ENCODE results near the gene PLD1.
A peak's percentile ranks its signal among the peaks of the same experiment; 100 is the strongest.
"Not testable (repeated sequence)": the region's sequence is repeated elsewhere in the genome, so short reads cannot be mapped to it uniquely, and the experiment has no call there.

PLD1 gene

DNA sequence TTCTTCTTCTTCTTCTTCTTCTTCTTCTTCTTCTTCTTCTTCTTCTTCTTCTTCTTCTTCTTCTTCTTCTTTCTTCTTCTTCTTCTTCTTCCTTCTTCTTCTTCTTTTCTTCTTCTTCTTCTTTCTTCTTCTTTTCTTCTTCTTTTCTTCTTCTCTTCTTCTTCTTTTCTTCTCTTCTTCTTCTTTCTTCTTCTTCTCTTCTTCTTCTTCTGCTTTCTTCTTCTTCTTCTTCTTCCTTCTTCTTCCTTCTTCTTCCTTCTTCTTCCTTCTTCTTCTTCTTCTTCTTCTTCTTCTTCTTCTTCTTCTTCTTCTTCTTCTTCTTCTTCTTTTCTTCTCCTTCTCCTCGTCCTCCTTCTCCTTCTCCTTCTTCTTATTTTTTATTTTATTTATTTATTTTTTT, 247.8 kb downstream of the PLD1 start:
- not testable (repeated sequence) for H3K4me3 Mint-ChIP-seq; H3K9me3 Mint-ChIP-seq; H3K36me3 Mint-ChIP-seq (ENCODE audit: low read depth); H3K27me3 Mint-ChIP-seq
- intact Hi-C loops (cut with micrococcal nuclease): loop anchor here (10.0 kb wide), 2 partner anchors 108 to 178 kb away; no protein-coding TSS in a partner anchor
- Mint-ChIP-seq H3K27ac (peak overlapping the region; percentile 44), H3K4me1 (ENCODE audit: low read depth) (peaks cover 13% of the 10 kb centered on the region)

DNA sequence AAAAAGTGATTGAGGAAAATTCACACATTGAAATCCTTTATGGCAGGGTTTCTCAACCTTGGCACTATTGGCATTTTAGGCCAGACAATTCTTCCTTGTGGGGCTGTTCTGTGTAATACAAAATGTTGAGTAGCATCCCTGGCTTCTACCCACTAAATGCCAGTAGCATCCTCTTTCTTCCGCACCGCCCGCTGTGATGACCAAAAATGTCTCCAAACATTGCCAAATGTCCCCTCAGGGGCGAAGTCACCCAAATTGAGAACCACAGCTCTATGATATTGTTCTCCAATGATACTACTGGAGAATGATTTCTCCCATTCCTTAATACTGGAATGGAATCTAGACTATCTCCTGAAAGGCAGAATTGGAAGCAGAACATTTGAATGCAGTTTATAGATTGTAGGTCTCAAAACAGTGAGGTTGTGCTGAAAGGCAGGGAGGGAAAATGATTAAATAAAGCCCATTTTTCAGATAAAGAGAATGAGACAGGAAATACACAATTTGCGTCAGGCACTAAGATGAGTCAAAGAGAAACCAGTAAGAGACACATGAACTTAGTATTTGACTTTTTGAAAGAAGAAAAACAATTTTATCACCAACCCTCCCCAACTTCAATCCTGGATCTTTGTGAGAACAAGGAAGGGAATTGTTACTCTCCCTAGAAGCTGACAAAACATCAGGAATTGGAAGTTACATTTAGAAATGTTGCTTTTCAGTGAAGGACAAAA, 248.5 kb downstream of the PLD1 start:
- Mint-ChIP-seq H3K9me3 (no peaks in the 10 kb centered on the region), H3K36me3 (ENCODE audit: low read depth) (no peaks in the 10 kb centered on the region), H3K27ac (peak overlapping the region; percentile 44), H3K4me3 (no peak overlapping the region), H3K27me3 (no peaks in the 10 kb centered on the region), H3K4me1 (ENCODE audit: low read depth) (peaks cover 13% of the 10 kb centered on the region)
- intact Hi-C loops (cut with micrococcal nuclease): loop anchor here (10.0 kb wide), 2 partner anchors 107 to 177 kb away; no protein-coding TSS in a partner anchor

- no peak overlapping the region for H3K4me3 Mint-ChIP-seq
- no peaks in the 10 kb centered on the region for H3K36me3 Mint-ChIP-seq (ENCODE audit: low read depth)
- intact Hi-C loops (cut with micrococcal nuclease): no loop called here
- H3K27ac Mint-ChIP-seq: no peak overlapping the region
- peaks cover 8% of the 10 kb centered on the region for H3K4me1 Mint-ChIP-seq (ENCODE audit: low read depth)
- H3K9me3 Mint-ChIP-seq: no peaks in the 10 kb centered on the region
- no peaks in the 10 kb centered on the region for H3K27me3 Mint-ChIP-seq
Measured at GRCh38 chr3:171559586-171559985, 250.7 kb downstream of the PLD1 start.

DNA sequence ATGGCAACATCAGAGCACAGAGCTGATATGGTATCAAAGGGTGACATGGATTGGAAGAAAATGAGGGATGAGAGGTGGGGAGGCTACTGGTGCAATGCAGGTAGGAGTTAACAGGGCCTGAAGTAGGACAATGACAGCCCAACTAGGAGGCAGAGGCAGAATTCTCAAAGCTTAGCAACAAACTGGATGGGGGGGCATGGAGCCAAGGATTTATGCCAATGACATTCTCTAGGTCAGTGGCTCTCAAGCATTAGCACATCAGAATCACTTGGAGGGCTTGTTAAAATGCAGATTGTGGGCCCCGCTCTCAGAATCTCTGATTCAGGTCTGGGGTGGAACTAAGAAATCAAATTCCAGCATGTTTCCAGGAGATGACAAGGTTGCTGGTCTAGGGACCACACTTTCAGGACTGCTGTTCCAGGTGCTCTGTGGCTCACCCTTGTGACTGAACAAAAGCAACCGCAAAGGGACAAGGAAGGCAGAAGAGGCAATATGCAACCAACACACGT, 252.0 kb downstream of the PLD1 start:
- Mint-ChIP-seq H3K36me3 (ENCODE audit: low read depth) (no peaks in the 10 kb centered on the region), H3K27ac (no peak overlapping the region), H3K9me3 (no peaks in the 10 kb centered on the region), H3K4me1 (ENCODE audit: low read depth) (peaks cover 5% of the 10 kb centered on the region), H3K4me3 (no peak overlapping the region), H3K27me3 (no peaks in the 10 kb centered on the region)
- intact Hi-C loops (cut with micrococcal nuclease): no loop called here

GRCh38 chr3:171557173-171557572, 253.1 kb downstream of the PLD1 start:
- peaks cover 5% of the 10 kb centered on the region for H3K4me1 Mint-ChIP-seq (ENCODE audit: low read depth)
- H3K27ac Mint-ChIP-seq: no peak overlapping the region
- H3K4me3 Mint-ChIP-seq: no peak overlapping the region
- no peaks in the 10 kb centered on the region for H3K27me3 Mint-ChIP-seq
- no peaks in the 10 kb centered on the region for H3K36me3 Mint-ChIP-seq (ENCODE audit: low read depth)
- H3K9me3 Mint-ChIP-seq: no peaks in the 10 kb centered on the region
- intact Hi-C loops (cut with micrococcal nuclease): no loop called here

DNA sequence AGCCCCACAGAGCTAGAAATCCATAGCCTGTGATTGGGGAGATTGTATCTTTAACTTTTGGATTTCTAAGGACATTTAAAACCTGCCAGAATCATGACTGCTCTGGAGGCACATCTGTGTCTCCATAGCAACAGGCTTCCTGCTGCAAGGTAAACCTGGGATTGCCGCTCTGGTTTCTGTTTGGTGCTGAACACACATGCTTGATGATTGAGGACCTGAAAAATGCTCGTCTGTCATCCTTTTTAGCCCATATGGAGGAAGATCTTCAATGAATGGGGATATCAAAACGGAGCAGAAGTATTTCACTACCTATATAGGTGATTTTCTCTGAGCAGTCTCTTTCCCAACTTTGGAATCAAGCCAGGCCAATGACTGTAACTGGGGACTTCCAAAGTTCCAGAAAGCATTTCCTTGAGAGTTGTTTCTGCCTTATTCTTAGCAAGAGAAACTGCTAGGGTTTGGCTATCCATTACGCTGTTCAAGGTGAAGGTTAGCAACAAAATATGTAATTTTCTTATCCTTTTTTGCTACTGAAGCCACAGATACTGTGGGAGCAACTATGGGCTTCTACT, 253.6 kb downstream of the PLD1 start:
- H3K9me3 Mint-ChIP-seq: no peaks in the 10 kb centered on the region
- no peak overlapping the region for H3K4me3 Mint-ChIP-seq
- no peak overlapping the region for H3K27ac Mint-ChIP-seq
- no peaks in the 10 kb centered on the region for H3K27me3 Mint-ChIP-seq
- no peaks in the 10 kb centered on the region for H3K36me3 Mint-ChIP-seq (ENCODE audit: low read depth)
- peaks cover 5% of the 10 kb centered on the region for H3K4me1 Mint-ChIP-seq (ENCODE audit: low read depth)
- intact Hi-C loops (cut with micrococcal nuclease): no loop called here

GRCh38 chr3:171556148-171556547, 254.1 kb downstream of the PLD1 start:
- Mint-ChIP-seq H3K27me3 (no peaks in the 10 kb centered on the region), H3K4me3 (no peak overlapping the region), H3K36me3 (ENCODE audit: low read depth) (no peaks in the 10 kb centered on the region), H3K9me3 (no peaks in the 10 kb centered on the region), H3K4me1 (ENCODE audit: low read depth) (peaks cover 5% of the 10 kb centered on the region), H3K27ac (no peak overlapping the region)
- intact Hi-C loops (cut with micrococcal nuclease): no loop called here

DNA sequence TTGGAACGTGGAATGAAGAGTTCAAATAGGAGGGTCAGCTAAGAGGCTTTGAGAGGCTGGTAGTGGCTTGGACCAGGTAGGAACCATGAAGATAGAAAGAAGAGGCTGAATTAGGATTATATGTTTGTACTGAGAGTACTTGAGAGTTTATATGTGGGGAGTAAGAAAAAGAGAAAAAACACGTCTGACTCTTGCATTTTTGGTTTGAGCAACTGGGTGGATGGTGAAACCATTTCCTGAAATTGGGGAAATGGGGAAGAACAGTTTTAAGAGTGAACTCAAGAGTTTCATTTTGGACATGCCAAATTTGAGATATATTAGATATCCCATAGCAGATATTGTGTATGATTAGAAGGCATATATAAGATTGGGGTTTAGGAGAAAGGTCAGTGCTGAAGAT, 257.2 kb downstream of the PLD1 start:
- intact Hi-C loops (cut with micrococcal nuclease): no loop called here
- no peaks in the 10 kb centered on the region for H3K36me3 Mint-ChIP-seq (ENCODE audit: low read depth)
- H3K4me1 Mint-ChIP-seq (ENCODE audit: low read depth): peaks cover 12% of the 10 kb centered on the region
- H3K9me3 Mint-ChIP-seq: no peaks in the 10 kb centered on the region
- no peak overlapping the region for H3K4me3 Mint-ChIP-seq
- H3K27ac Mint-ChIP-seq: no peak overlapping the region
- no peaks in the 10 kb centered on the region for H3K27me3 Mint-ChIP-seq

DNA sequence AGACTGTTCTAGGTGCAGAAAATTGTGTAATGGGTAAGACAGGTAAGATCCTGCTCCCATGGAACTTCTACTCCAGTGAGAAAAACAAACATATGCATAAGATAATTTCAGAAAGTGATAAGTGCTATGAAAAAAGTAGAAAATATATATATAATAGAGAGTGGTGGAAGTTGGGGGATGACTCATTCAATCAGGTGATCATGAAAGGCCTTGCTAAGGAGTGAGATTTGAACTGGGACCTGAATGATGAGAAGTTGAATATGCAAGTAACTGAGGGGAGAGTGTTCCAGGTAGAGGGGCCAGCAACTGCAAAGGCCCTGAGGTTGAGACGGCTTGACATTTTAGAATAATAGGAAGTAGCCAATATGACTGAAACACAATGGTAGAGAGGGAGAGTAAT, 257.8 kb downstream of the PLD1 start:
- H3K4me3 Mint-ChIP-seq: no peak overlapping the region
- no peaks in the 10 kb centered on the region for H3K27me3 Mint-ChIP-seq
- no peaks in the 10 kb centered on the region for H3K36me3 Mint-ChIP-seq (ENCODE audit: low read depth)
- H3K4me1 Mint-ChIP-seq (ENCODE audit: low read depth): peaks cover 7% of the 10 kb centered on the region
- intact Hi-C loops (cut with micrococcal nuclease): no loop called here
- H3K9me3 Mint-ChIP-seq: no peaks in the 10 kb centered on the region
- H3K27ac Mint-ChIP-seq: no peak overlapping the region

GRCh38 chr3:171551296-171551695, 259.0 kb downstream of the PLD1 start:
- H3K9me3 Mint-ChIP-seq: no peaks in the 10 kb centered on the region

More at GRCh38 chr3:171551296-171551695, 259.0 kb downstream of the PLD1 start:
- intact Hi-C loops (cut with micrococcal nuclease): no loop called here
- no peaks in the 10 kb centered on the region for H3K27me3 Mint-ChIP-seq
- no peak overlapping the region for H3K4me3 Mint-ChIP-seq
- no peaks in the 10 kb centered on the region for H3K36me3 Mint-ChIP-seq (ENCODE audit: low read depth)
- no peak overlapping the region for H3K27ac Mint-ChIP-seq
- H3K4me1 Mint-ChIP-seq (ENCODE audit: low read depth): peaks cover 7% of the 10 kb centered on the region
